Panc1 (cell line): ENCODE measurements around the gene RP9. TPM values are rescaled to one million over a fixed set of nuclear protein-coding genes. Genes with fewer than 3 reads are reported as not detected.

Source experiments
- ATAC-seq: fragments of 200-7000 bp; cut with Tn5 transposase; 2 replicates; pipeline ENCODE4 v1.9.1; 2020; ENCODE audit warnings: mild to moderate bottlenecking, moderate library complexity
- BruUV-seq: library from RNA; stranded (reverse); fragments of 400-500 nt; replicated peaks from 2 replicates; lab custom pipeline; 2021; lab: Mats Ljungman, UMichigan
- CTCF ChIA-PET: fragments of 300-600 bp; sonication (Branson Sonifier 250); formaldehyde crosslinking; loops from one replicate; lab custom pipeline; 2022; ENCODE audit warnings: antibody characterized with exemption; lab: Charles Lee
- POLR2A ChIA-PET: fragments of 300-600 bp; sonication (Branson Sonifier 250); formaldehyde crosslinking; loops from one replicate; lab custom pipeline; 2022; ENCODE audit warnings: antibody characterized with exemption; lab: Charles Lee
- DNase-seq: peaks from one replicate; pipeline ENCODE4 v3.0.0-alpha.2; 2010; ENCODE audit warnings: low read depth, low spot score
- H3K27ac ChIP-seq: 2 replicates; pipeline ENCODE4 v1.5.1; 2011; ENCODE audit warnings: mild to moderate bottlenecking, low read length, inconsistent platforms
- H3K27me3 ChIP-seq: fragments of 200-500 bp; sonication (Bioruptor generic); 2 replicates; pipeline ENCODE4 v1.6.0; 2014; ENCODE audit warnings: low read length, inconsistent platforms; ENCODE audit not compliant: control insufficient read depth, insufficient read depth
- H3K36me3 ChIP-seq: fragments of 200-500 bp; sonication (Bioruptor generic); 2 replicates; pipeline ENCODE4 v1.5.1; 2014; ENCODE audit warnings: inconsistent platforms, mild to moderate bottlenecking, low read length, moderate library complexity; ENCODE audit not compliant: control insufficient read depth, insufficient read depth
- H3K4me1 ChIP-seq: 2 replicates; pipeline ENCODE4 v1.5.1; 2011; ENCODE audit warnings: inconsistent platforms, mild to moderate bottlenecking, low read length, moderate library complexity; ENCODE audit not compliant: control insufficient read depth, insufficient read depth
- H3K4me3 ChIP-seq, 2 experiments: 2 replicates each; pipeline ENCODE4 v1.5.1; 2011 to 2012; ENCODE audit warnings: low read depth in 2 of 2, low read length in 2 of 2, mild to moderate bottlenecking in 2 of 2, inconsistent platforms in 1 of 2, moderate library complexity in 1 of 2
- H3K9me3 ChIP-seq: fragments of 200-500 bp; sonication (Bioruptor generic); 2 replicates; pipeline ENCODE4 v1.5.1; 2014; ENCODE audit warnings: low read depth, mild to moderate bottlenecking, inconsistent platforms, low read length, moderate library complexity; ENCODE audit not compliant: control insufficient read depth, insufficient read depth
- CTCF ChIP-seq: fragments of 450-650 bp; IDR thresholded peaks from 2 replicates; pipeline ENCODE4 v1.5.1; 2017; ENCODE audit warnings: mild to moderate bottlenecking
- POLR2AphosphoS5 ChIP-seq: IDR thresholded peaks from 2 replicates; pipeline ENCODE4 v1.6.1; 2012; ENCODE audit warnings: mild to moderate bottlenecking, low read depth, low read length, moderate library complexity
- REST ChIP-seq, 2 experiments: IDR thresholded peaks; 2 replicates each; pipeline ENCODE4 v1.6.1; 2011 to 2012; ENCODE audit warnings: low read depth in 2 of 2, control low read depth in 1 of 2, low read length in 1 of 2, mild to moderate bottlenecking in 1 of 2, moderate library complexity in 1 of 2; ENCODE audit not compliant: insufficient read depth in 1 of 2
- SIN3A ChIP-seq: IDR thresholded peaks from 2 replicates; pipeline ENCODE4 v1.6.1; 2012; ENCODE audit warnings: low read depth, mild to moderate bottlenecking, low read length, moderate library complexity, borderline replicate concordance; ENCODE audit not compliant: insufficient read depth
- TCF7L2 ChIP-seq: IDR thresholded peaks from 2 replicates; pipeline ENCODE4 v1.6.1; 2011; ENCODE audit warnings: mild to moderate bottlenecking, low read depth, low read length, inconsistent platforms
- in situ Hi-C: cut with HindIII; loops from 2 replicates; pipeline ENCODE4 v1.10.0; 2016; ENCODE audit warnings: low sequenced_read_pairs, low pct_unique_long_range_greater_than_20kb
- intact Hi-C: fragments of 100-400 bp; cut with micrococcal nuclease; formaldehyde crosslinking; loops from one replicate; pipeline ENCODE4 v1.10.0; 2022; ENCODE audit not compliant: unreplicated experiment
- total RNA-seq: library from RNA; stranded (reverse); gene quantifications from one replicate; pipeline ENCODE4 v1.2.1, GENCODE V29; 2021; ENCODE audit not compliant: unreplicated experiment

RP9 gene
- total RNA-seq, 1 experiment from 2014 or later: 22.1 TPM

GRCh38 chr7:33128990-33129805, 20.0 kb upstream of the RP9 start, which contains the start of gene BBS9:
BBS9 (plus strand) TSS chr7:33129564; CDS start chr7:33146253, 16,689 bp downstream.
- peak within 1 kb of the TSS; percentile 88 for H3K27ac ChIP-seq

GRCh38 chr7:33128631-33128989, 19.4 kb upstream of the RP9 start:
- no peaks in the 10 kb centered on the region for H3K9me3 ChIP-seq
- peaks cover 6% of the 10 kb centered on the region for H3K4me1 ChIP-seq
- BruUV-seq: TSS peak; percentile 80
- H3K27ac ChIP-seq: peak overlapping the region; percentile 88
- in situ Hi-C loops (no loop called here), intact Hi-C loops (no loop called here)
- H3K4me3 ChIP-seq: peak overlapping the region; percentile 86 to 87
- no peak for DNase-seq
- ChIA-PET CTCF (no interaction called here), POLR2A (no interaction called here)
- peaks cover 3% of the 10 kb centered on the region; the same call in 1 of the 2 replicates for H3K27me3 ChIP-seq
- ATAC-seq: no peak
- H3K36me3 ChIP-seq: no peaks in the 10 kb centered on the region
- TF ChIP-seq TCF7L2 (no peak), CTCF (no peak), POLR2AphosphoS5 (no peak), REST (IDR thresholded peaks at IDR 0.05; ENCODE audit: insufficient read depth in 1 of 2, low read depth in 2 of 2, low read length in 1 of 2) (no peak)

More at GRCh38 chr7:33128990-33129805, 20.0 kb upstream of the RP9 start, which contains the start of gene BBS9:
- intact Hi-C loops (no loop called here), in situ Hi-C loops (no loop called here)
- peak; percentile 100 for ATAC-seq
- CTCF ChIA-PET: no interaction called here
- Histone ChIP-seq H3K36me3 (no peaks in the 10 kb centered on the region), H3K4me3 (peak within 1 kb of the TSS; percentile 86 to 87), H3K27me3 (peaks cover 3% of the 10 kb centered on the region; the same call in 1 of the 2 replicates), H3K9me3 (no peaks in the 10 kb centered on the region), H3K4me1 (peaks cover 6% of the 10 kb centered on the region)
- POLR2A ChIA-PET: no interaction called here
- peak; percentile 78 for DNase-seq
- TF ChIP-seq POLR2AphosphoS5 (peak; percentile 76), CTCF (no peak), SIN3A (peak; percentile 62; the same call in 1 of the 2 replicates), TCF7L2 (peak; percentile 94), REST (IDR thresholded peaks at IDR 0.05; ENCODE audit: insufficient read depth in 1 of 2, low read depth in 2 of 2, low read length in 1 of 2) (no peak)
- no TSS peak for BruUV-seq
